Ovary (tissue), 9 donors: Measurements from ENCODE around the gene TGFB2. TPM values are rescaled to one million over a fixed set of nuclear protein-coding genes. Genes with fewer than 3 reads are reported as not detected.

Experiments used
- DNase-seq, 5 donors: peaks; one replicate each; pipeline ENCODE4 v3.0.0-alpha.2; 2019 to 2020
- H3K27ac ChIP-seq, 2 donors: fragments of 200-600 bp; one replicate each; pipeline versions ENCODE4 v1.5.1 to v1.8.0; 2019 to 2022
- H3K27me3 ChIP-seq: fragments of 200-600 bp; one replicate; pipeline ENCODE4 v1.8.0; 2022
- H3K36me3 ChIP-seq: fragments of 200-600 bp; sonication (generic); one replicate; pipeline ENCODE4 v1.5.1; 2019
- H3K4me1 ChIP-seq: one replicate; pipeline ENCODE4 v1.8.1; 2013; ENCODE audit warnings: mild to moderate bottlenecking, moderate library complexity; ENCODE audit not compliant: insufficient read depth
- H3K4me3 ChIP-seq: fragments of 200-600 bp; sonication (generic); one replicate; pipeline ENCODE4 v1.5.1; 2017
- H3K9me3 ChIP-seq, 2 donors: fragments of 200-600 bp in 1 of 2; sonication (generic) in 1 of 2; one replicate each; pipeline versions ENCODE4 v1.5.1 to v1.8.1; 2013 to 2019; ENCODE audit warnings: mild to moderate bottlenecking in 1 of 2, moderate library complexity in 1 of 2
- EP300 ChIP-seq: sonication (generic); formaldehyde crosslinking; IDR thresholded peaks from one replicate; pipeline ENCODE4 v1.6.1; 2017; ENCODE audit warnings: antibody characterized with exemption
- POLR2A ChIP-seq: fragments of 450-650 bp; IDR thresholded peaks from one replicate; pipeline ENCODE4 v1.6.1; 2017; ENCODE audit warnings: antibody characterized with exemption, mild to moderate bottlenecking, moderate library complexity
- WGBS, 3 donors: extraction: QIAGEN DNeasy Blood & Tissue Kit in 1 of 3; methylation state at CpG; one replicate each; pipeline versions ENCODE4 v1.1.5 to v1.1.7; 2013 to 2017; 5-methylcytosine and 5-hydroxymethylcytosine counted together
- intact Hi-C, 4 donors: fragments of 100-400 bp; cut with DNase I; formaldehyde crosslinking; loops; one replicate each; pipeline versions ENCODE4 v1.11.0 to v1.15.1; 2022 to 2023
- polyA plus RNA-seq, 2 donors: library from polyadenylated mRNA; stranded (reverse); fragments of 200-250 nt in 1 of 2; fragments of 350-450 nt in 1 of 2; fragmentation: Illumina TruSeq in 1 of 2; extraction: RNeasy Lipid Tissue Mini Kit (QIAGEN cat#74804) in 1 of 2; gene quantifications; one replicate each; pipeline ENCODE4 v1.2.3, GENCODE V29; 2013 to 2014
- total RNA-seq, 7 donors: library from RNA; depleted of rRNA in 2 of 7; stranded (reverse); fragments of >200 nt in 2 of 7; fragmentation: NEBNext Ultra II Directional in 3 of 7; extraction: Animal tissue kit (Norgen Biotek cat#: 25700) in 3 of 7; gene quantifications; one replicate each; pipeline versions ENCODE4 v1.1.0 to v1.2.4, GENCODE V29; 2016 to 2023
- TF ChIP-seq, protein P1 (sequence below), 3 donors: fragments of 450-650 bp in 2 of 3; fragments of 200-600 bp in 1 of 3; IDR thresholded peaks; one replicate each; pipeline versions ENCODE4 v1.5.1 to v1.8.0; 2016 to 2022; ENCODE audit warnings: antibody characterized with exemption in 3 of 3, mild to moderate bottlenecking in 1 of 3
- donor health status: DM: no; HTN: no; CAD: no; lungs with moderate emphysema.
- donor health status: DM: no; HTN: no; CAD: no.
- donor health status: Bipolar disorder and iron deficiency.
- donor health status: DM: yes; HTN: yes; CAD: no.
- donor health status: DM: no; HTN: no; CAD: no.
- donor health status: DM: yes; HTN: yes; CAD: no.

The TGFB2 gene
- total and polyA plus RNA-seq, 9 donors = 3.8 to 29.4 (median 9.3) TPM

DNA sequence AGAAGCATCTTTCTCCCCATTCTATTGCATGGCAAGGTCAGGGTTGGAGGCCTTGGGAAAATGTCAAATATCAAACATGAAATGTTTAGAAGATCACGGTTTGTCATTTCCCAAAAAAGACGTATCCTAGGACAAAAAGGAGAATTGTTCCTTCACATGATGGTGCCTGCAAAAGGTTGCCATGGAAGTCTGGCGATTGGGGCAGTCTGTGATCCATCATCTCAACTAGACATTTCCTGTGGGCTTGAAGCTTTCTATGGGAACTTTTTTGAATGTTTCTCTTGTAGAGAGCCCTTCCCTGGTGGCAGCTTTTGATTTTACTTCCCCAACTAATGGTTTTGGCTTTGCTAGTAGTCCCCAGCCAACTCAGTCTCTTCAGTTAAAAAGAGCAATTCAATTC lies 106.3 kb downstream of the TGFB2 start:
- 78 to 86% (median 83%) methylated on average over 3 of the region's 3 CpGs for WGBS, 3 donors

DNA sequence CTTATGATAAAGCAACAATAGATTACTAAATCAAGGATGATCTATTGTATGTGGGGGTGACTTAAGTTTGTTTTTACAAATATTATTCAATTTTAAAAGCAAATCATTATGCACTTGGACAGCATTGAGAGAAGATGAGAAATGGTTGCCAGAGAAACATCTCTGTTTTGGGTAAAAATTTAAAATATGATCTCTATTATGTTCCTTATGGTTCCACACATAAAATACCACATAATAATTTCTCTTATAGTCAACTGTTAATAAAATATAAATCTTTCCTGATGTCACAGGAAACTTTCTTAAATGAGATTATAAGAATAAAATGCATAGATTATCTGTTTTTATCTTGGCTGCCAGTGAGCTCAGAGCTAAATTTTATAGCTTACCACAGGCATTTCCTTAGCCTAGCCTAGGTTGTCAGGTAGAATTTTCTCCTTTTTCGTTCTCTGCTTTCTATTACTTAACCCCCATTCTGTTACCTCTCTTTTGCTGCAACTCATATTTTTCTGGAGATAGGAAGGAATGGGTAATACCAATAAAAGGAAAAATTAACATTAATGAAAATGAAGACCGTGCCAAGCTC lies 109.7 kb downstream of the TGFB2 start:
- WGBS, 3 donors = 84 to 88% (median 86%) methylated on average over 2 of the region's 2 CpGs
- intact Hi-C loops = no loop called here
- Histone ChIP-seq H3K27ac (no peak overlapping the region), H3K4me3 (no peak overlapping the region), H3K36me3 (no peaks in the 10 kb centered on the region), H3K4me1 (peaks cover 3% of the 10 kb centered on the region), H3K27me3 (no peaks in the 10 kb centered on the region), H3K9me3 (no peaks in the 10 kb centered on the region)
- TF ChIP-seq EP300 = no peak
- TF ChIP-seq, protein P1, sequence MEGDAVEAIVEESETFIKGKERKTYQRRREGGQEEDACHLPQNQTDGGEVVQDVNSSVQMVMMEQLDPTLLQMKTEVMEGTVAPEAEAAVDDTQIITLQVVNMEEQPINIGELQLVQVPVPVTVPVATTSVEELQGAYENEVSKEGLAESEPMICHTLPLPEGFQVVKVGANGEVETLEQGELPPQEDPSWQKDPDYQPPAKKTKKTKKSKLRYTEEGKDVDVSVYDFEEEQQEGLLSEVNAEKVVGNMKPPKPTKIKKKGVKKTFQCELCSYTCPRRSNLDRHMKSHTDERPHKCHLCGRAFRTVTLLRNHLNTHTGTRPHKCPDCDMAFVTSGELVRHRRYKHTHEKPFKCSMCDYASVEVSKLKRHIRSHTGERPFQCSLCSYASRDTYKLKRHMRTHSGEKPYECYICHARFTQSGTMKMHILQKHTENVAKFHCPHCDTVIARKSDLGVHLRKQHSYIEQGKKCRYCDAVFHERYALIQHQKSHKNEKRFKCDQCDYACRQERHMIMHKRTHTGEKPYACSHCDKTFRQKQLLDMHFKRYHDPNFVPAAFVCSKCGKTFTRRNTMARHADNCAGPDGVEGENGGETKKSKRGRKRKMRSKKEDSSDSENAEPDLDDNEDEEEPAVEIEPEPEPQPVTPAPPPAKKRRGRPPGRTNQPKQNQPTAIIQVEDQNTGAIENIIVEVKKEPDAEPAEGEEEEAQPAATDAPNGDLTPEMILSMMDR (IDR thresholded peaks at IDR 0.05) = no peak
- no peak for TF ChIP-seq POLR2A
- DNase-seq = no peak

More for the DNA sequence above, 106.3 kb downstream of the TGFB2 start:
- Histone ChIP-seq H3K27me3 (no peaks in the 10 kb centered on the region), H3K9me3 (no peaks in the 10 kb centered on the region), H3K27ac (no peak overlapping the region), H3K4me1 (no peaks in the 10 kb centered on the region), H3K36me3 (no peaks in the 10 kb centered on the region), H3K4me3 (no peak overlapping the region)
- TF ChIP-seq, protein P1 (IDR thresholded peaks at IDR 0.05) = no peak
- TF ChIP-seq EP300 (no peak), POLR2A (no peak)
- no peak for DNase-seq
- intact Hi-C loops = no loop called here

DNA sequence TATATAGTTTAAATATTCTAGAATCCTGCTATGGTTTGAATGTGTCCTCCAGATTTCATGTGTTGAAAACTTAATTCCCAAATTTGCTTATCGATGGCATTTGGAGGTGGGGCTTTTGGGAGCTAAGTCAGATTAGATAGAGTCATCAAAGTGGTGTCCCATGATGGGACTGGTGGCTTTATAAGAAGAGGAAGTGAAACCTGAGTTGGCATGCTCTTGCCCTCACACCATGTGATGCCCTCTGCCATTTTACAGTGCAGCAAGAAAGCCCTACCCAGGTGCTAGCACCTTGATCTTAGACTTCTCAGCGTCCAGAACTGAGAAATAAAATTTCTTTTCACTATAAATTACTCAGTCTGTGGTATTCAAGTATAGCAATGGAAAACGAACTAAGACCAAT lies 111.3 kb downstream of the TGFB2 start:
- 87 to 96% (median 95%) methylated on average over 3 of the region's 3 CpGs for WGBS, 3 donors
- no peaks in the 10 kb centered on the region for H3K36me3 ChIP-seq
- H3K9me3 ChIP-seq = no peaks in the 10 kb centered on the region
- TF ChIP-seq EP300 (no peak), POLR2A (no peak)
- TF ChIP-seq, protein P1 (IDR thresholded peaks at IDR 0.05) = no peak
- no peak overlapping the region for H3K4me3 ChIP-seq
- no peak for DNase-seq
- no peaks in the 10 kb centered on the region for H3K27me3 ChIP-seq
- peaks cover 6% of the 10 kb centered on the region for H3K4me1 ChIP-seq
- intact Hi-C loops = no loop called here
- no peak overlapping the region for H3K27ac ChIP-seq

GRCh38 chr1:218459450-218459849 lies 114.3 kb downstream of the TGFB2 start:
- TF ChIP-seq POLR2A = no peak
- no peak for TF ChIP-seq EP300
- TF ChIP-seq, protein P1 (IDR thresholded peaks at IDR 0.05) = no peak
- H3K36me3 ChIP-seq = no peaks in the 10 kb centered on the region
- H3K9me3 ChIP-seq = no peaks in the 10 kb centered on the region
- no peak overlapping the region for H3K4me3 ChIP-seq
- peak overlapping the region in 1 of 2 donors; percentile 10 for H3K27ac ChIP-seq
- DNase-seq = peak; percentile 28 to 50 (median 31)
- peaks cover 6% of the 10 kb centered on the region for H3K4me1 ChIP-seq
- no peaks in the 10 kb centered on the region for H3K27me3 ChIP-seq
- intact Hi-C loops = no loop called here
- WGBS, 3 donors = 30 to 40% (median 33%) methylated on average over 8 of the region's 8 CpGs
